GM12864 (cell line): Measurements from ENCODE around the gene EID2.

Source experiments
- DNase-seq: peaks from one replicate; pipeline ENCODE4 v3.0.0-alpha.2; 2011; ENCODE audit warnings: low read depth
- H3K4me3 ChIP-seq: 2 replicates; pipeline ENCODE4 v1.5.1; 2011; ENCODE audit warnings: mild to moderate bottlenecking, low read depth, low read length, control low read depth
- CTCF ChIP-seq: IDR thresholded peaks from 2 replicates; pipeline ENCODE4 v1.5.1; 2011; ENCODE audit warnings: low read depth, mild to moderate bottlenecking, moderate library complexity, low read length, control low read depth, inconsistent platforms; ENCODE audit errors: missing control alignments

EID2 gene

GRCh38 chr19:39566064-39566463 is 26.1 kb upstream of the EID2 start:
- H3K4me3 ChIP-seq: no peak overlapping the region
- DNase-seq: no peak
- TF ChIP-seq CTCF: no peak

GRCh38 chr19:39563408-39563807 is 23.4 kb upstream of the EID2 start:
- DNase-seq: no peak
- no peak for TF ChIP-seq CTCF
- H3K4me3 ChIP-seq: no peak overlapping the region

GRCh38 chr19:39558624-39559117 is 18.7 kb upstream of the EID2 start:
- no peak for DNase-seq
- H3K4me3 ChIP-seq: peak overlapping the region; percentile 23; the same call in 1 of the 2 replicates
- TF ChIP-seq CTCF: no peak

GRCh38 chr19:39557811-39558623 is 18.1 kb upstream of the EID2 start:
- peak overlapping the region; percentile 23; the same call in 1 of the 2 replicates for H3K4me3 ChIP-seq
- TF ChIP-seq CTCF: no peak
- peak; percentile 64 for DNase-seq

- no peak for TF ChIP-seq CTCF
- H3K4me3 ChIP-seq: no peak overlapping the region
- no peak for DNase-seq
These were observed 15.9 kb upstream of the EID2 start for GRCh38 chr19:39555883-39556282.

- DNase-seq: no peak
- H3K4me3 ChIP-seq: no peak overlapping the region
- no peak for TF ChIP-seq CTCF
These were observed 14.8 kb upstream of the EID2 start for GRCh38 chr19:39554701-39555311.

- H3K4me3 ChIP-seq: no peak overlapping the region
- no peak for TF ChIP-seq CTCF
- DNase-seq: no peak
These were observed 13.2 kb upstream of the EID2 start for GRCh38 chr19:39553082-39553652.
